HCT116 (cell line): ENCODE data around the gene MSH2.
"Not testable (repeated sequence)": the region's sequence is repeated elsewhere in the genome, so short reads cannot be mapped to it uniquely, and the experiment has no call there.

Experiments
- CTCF ChIP-seq, 3 experiments: fragments of 200-600 bp in 1 of 3; sonication (generic) in 1 of 3; IDR thresholded peaks in 2 of 3; conservative IDR thresholded peaks in 1 of 3; 2 replicates each; pipeline ENCODE4 v1.5.1; 2012 to 2017; ENCODE audit warnings: low read depth in 2 of 3, low read length in 2 of 3, antibody characterized with exemption in 1 of 3, borderline replicate concordance in 1 of 3, control low read depth in 1 of 3, mild to moderate bottlenecking in 1 of 3, mixed read lengths in 1 of 3, mixed run types in 1 of 3, moderate library complexity in 1 of 3; ENCODE audit not compliant: insufficient read depth in 1 of 3
- MAX ChIP-seq: IDR thresholded peaks from 2 replicates; pipeline ENCODE4 v1.6.1; 2012
- POLR2A ChIP-seq: IDR thresholded peaks from 2 replicates; pipeline ENCODE4 v1.7.0; 2011; ENCODE audit warnings: borderline replicate concordance; ENCODE audit not compliant: insufficient read depth, insufficient read length; ENCODE audit errors: extremely low read depth
- POLR2AphosphoS5 ChIP-seq: IDR thresholded peaks from 2 replicates; pipeline ENCODE4 v1.6.1; 2011; ENCODE audit warnings: mild to moderate bottlenecking, low read depth, low read length, moderate library complexity

GRCh38 chr2:47406649-47407330, 3.8 kb downstream of the MSH2 start:
- TF ChIP-seq MAX; POLR2A; CTCF (IDR thresholded peaks at IDR 0.05 in 2 of 3, conservative IDR thresholded peaks at IDR 0.05 in 1 of 3; ENCODE audit: borderline replicate concordance in 1 of 3, insufficient read depth in 1 of 3, low read depth in 2 of 3, low read length in 2 of 3); POLR2AphosphoS5: not testable (repeated sequence)
